PC-9 (cell line): ENCODE measurements around the gene ZGRF1.

Experiments
- CTCF ChIP-seq: fragments of 200-600 bp; sonication (generic); conservative IDR thresholded peaks from 2 replicates; pipeline ENCODE4 v1.6.1; 2017; ENCODE audit warnings: mixed run types, antibody characterized with exemption, mild to moderate bottlenecking, moderate library complexity
- EZH2 ChIP-seq: fragments of 200-600 bp; sonication (generic); IDR thresholded peaks from 2 replicates; pipeline ENCODE4 v1.8.0; 2017; ENCODE audit warnings: antibody characterized with exemption, low read depth

GRCh38 chr4:112514647-112515197 lies 122.0 kb downstream of the ZGRF1 start:
- TF ChIP-seq CTCF (no peak), EZH2 (no peak)
